Measurements from ENCODE around the gene TPI1. TPM values are rescaled to one million over a fixed set of nuclear protein-coding genes. Genes with fewer than 3 reads are reported as not detected.

Gene TPI1
- total and polyA plus RNA-seq, 2 of the 8 experiments (the other 6 are each of a cell fraction or from before 2014, with no cell fraction given) = 910 to 3,018 TPM

- TF ChIP-seq CHD7 (IDR thresholded peaks at IDR 0.05; ENCODE audit: insufficient replicate concordance, low read length) (no peak), NRF1 (IDR thresholded peaks at IDR 0.05; ENCODE audit: low read depth, low read length) (no peak), CREB1 (IDR thresholded peaks at IDR 0.05) (no peak), FOSL1 (IDR thresholded peaks at IDR 0.05; ENCODE audit: insufficient read depth, low read depth, low read length) (no peak), SP1 (IDR thresholded peaks at IDR 0.05; ENCODE audit: low read depth, low read length) (no peak), ZNF274 (IDR thresholded peaks at IDR 0.05; ENCODE audit: borderline replicate concordance, extremely low read depth, low read length) (no peak), PHF8 (conservative IDR thresholded peaks at IDR 0.05; ENCODE audit: low read depth, low read length) (no peak), RFX5 (IDR thresholded peaks at IDR 0.05; ENCODE audit: borderline replicate concordance, low read depth, low read length) (no peak), YY1 (IDR thresholded peaks at IDR 0.05; ENCODE audit: low read depth, low read length) (no peak), ATF2 (IDR thresholded peaks at IDR 0.05; ENCODE audit: low read length) (no peak), MAX (IDR thresholded peaks at IDR 0.05) (no peak)
Observed at GRCh38 chr12:6883252-6883651, 15.9 kb downstream of the TPI1 start (continued).

Measured in H1 (cell line).